Fibroblast of mammary gland (primary cell): Measurements from ENCODE around the gene NELFE.
"Not testable (repeated sequence)": the region's sequence is repeated elsewhere in the genome, so short reads cannot be mapped to it uniquely, and the experiment has no call there.

Experiments used
- DNase-seq: peaks from one replicate; pipeline ENCODE4 v3.0.0-alpha.2; 2010; ENCODE audit warnings: low read depth
- H3K4me3 ChIP-seq: 2 replicates; pipeline ENCODE4 v1.5.1; 2011; ENCODE audit warnings: low read depth, mild to moderate bottlenecking, low read length, moderate library complexity; ENCODE audit not compliant: control insufficient read depth
- CTCF ChIP-seq: conservative IDR thresholded peaks from 2 replicates; pipeline ENCODE4 v1.5.1; 2011; ENCODE audit warnings: low read depth, low read length, inconsistent platforms; ENCODE audit not compliant: control insufficient read depth, insufficient read depth

The NELFE gene

GRCh38 chr6:31958741-31959739 is at the start of gene NELFE, which contains the start of gene SKIC2:
TSS of gene NELFE (minus strand) at chr6:31958971. CDS start at chr6:31958446, 525 bp downstream.
TSS of gene SKIC2 (plus strand) at chr6:31959175. CDS start at chr6:31959193, 18 bp downstream.
- DNase-seq, result peak; percentile 96
- H3K4me3 ChIP-seq, result peak within 1 kb of the TSS; percentile 96
- TF ChIP-seq CTCF, result no peak

GRCh38 chr6:32008037-32008436 is 49.3 kb upstream of the NELFE start:
- DNase-seq, H3K4me3 ChIP-seq: not testable (repeated sequence)

GRCh38 chr6:32007086-32007485 is 48.3 kb upstream of the NELFE start:
- H3K4me3 ChIP-seq, DNase-seq: not testable (repeated sequence)

GRCh38 chr6:32005991-32006529 is 47.3 kb upstream of the NELFE start:
- not testable (repeated sequence) for DNase-seq, H3K4me3 ChIP-seq

GRCh38 chr6:32005538-32005880 is 46.7 kb upstream of the NELFE start:
- not testable (repeated sequence) for H3K4me3 ChIP-seq, DNase-seq

GRCh38 chr6:32004864-32005537 is 46.2 kb upstream of the NELFE start:
- not testable (repeated sequence) for DNase-seq

GRCh38 chr6:32004393-32004792 is 45.6 kb upstream of the NELFE start:
- not testable (repeated sequence) for DNase-seq, H3K4me3 ChIP-seq

More at GRCh38 chr6:32004864-32005537, 46.2 kb upstream of the NELFE start:
- H3K4me3 ChIP-seq, result not testable (repeated sequence)

- not testable (repeated sequence) for H3K4me3 ChIP-seq, DNase-seq
Observed at GRCh38 chr6:32003301-32003700, 44.5 kb upstream of the NELFE start.

- not testable (repeated sequence) for DNase-seq, H3K4me3 ChIP-seq
Observed at GRCh38 chr6:32002546-32003268, 43.9 kb upstream of the NELFE start.

GRCh38 chr6:31996385-31996784 is 37.6 kb upstream of the NELFE start:
- H3K4me3 ChIP-seq, result not testable (repeated sequence)

GRCh38 chr6:31994421-31994820 is 35.6 kb upstream of the NELFE start:
- DNase-seq, H3K4me3 ChIP-seq: not testable (repeated sequence)

More at GRCh38 chr6:31996385-31996784, 37.6 kb upstream of the NELFE start:
- not testable (repeated sequence) for DNase-seq

- DNase-seq, H3K4me3 ChIP-seq: not testable (repeated sequence)
Observed at GRCh38 chr6:31989363-31989762, 30.6 kb upstream of the NELFE start.

GRCh38 chr6:31981744-31982143 is 23.0 kb upstream of the NELFE start, which contains the start of gene C4A:
TSS of gene C4A (plus strand) at chr6:31982057. CDS start at chr6:31982108, 51 bp downstream.
- DNase-seq, H3K4me3 ChIP-seq: not testable (repeated sequence)

GRCh38 chr6:31980998-31981397 is 22.2 kb upstream of the NELFE start:
- H3K4me3 ChIP-seq, DNase-seq: not testable (repeated sequence)

- not testable (repeated sequence) for H3K4me3 ChIP-seq, DNase-seq
Observed at GRCh38 chr6:31980195-31980876, 21.6 kb upstream of the NELFE start.
